HG03354 (cell line): ENCODE data around the gene ERG.

Experiments
- ATAC-seq: cut with Tn5 transposase; IDR thresholded peaks from one replicate; pipeline ENCODE4 v1.9.1; 2021; ENCODE audit warnings: mild to moderate bottlenecking; ENCODE audit not compliant: unreplicated experiment, poor library complexity, severe bottlenecking

ERG gene

GRCh38 chr21:38477226-38477625 lies 21.1 kb downstream of the ERG start:
- ATAC-seq: no peak

GRCh38 chr21:38476385-38476784 lies 21.9 kb downstream of the ERG start:
- ATAC-seq: no peak

- no peak for ATAC-seq
Observed at GRCh38 chr21:38475519-38475918, 22.8 kb downstream of the ERG start.

- no peak for ATAC-seq
Observed at GRCh38 chr21:38474796-38475195, 23.5 kb downstream of the ERG start.

- no peak for ATAC-seq
Observed at GRCh38 chr21:38474124-38474523, 24.2 kb downstream of the ERG start.

- ATAC-seq: no peak
Observed at GRCh38 chr21:38472412-38473108, 25.7 kb downstream of the ERG start.

- ATAC-seq: no peak
Observed at GRCh38 chr21:38471766-38472165, 26.5 kb downstream of the ERG start.

GRCh38 chr21:38470755-38471154 lies 27.5 kb downstream of the ERG start:
- ATAC-seq: no peak

GRCh38 chr21:38469642-38470041 lies 28.6 kb downstream of the ERG start:
- no peak for ATAC-seq

GRCh38 chr21:38468989-38469388 lies 29.3 kb downstream of the ERG start:
- ATAC-seq: no peak

- ATAC-seq: no peak
Observed at GRCh38 chr21:38467911-38468310, 30.4 kb downstream of the ERG start.

GRCh38 chr21:38467374-38467773 lies 30.9 kb downstream of the ERG start:
- no peak for ATAC-seq

GRCh38 chr21:38460171-38460742 lies 38.0 kb downstream of the ERG start:
- ATAC-seq: no peak

GRCh38 chr21:38459490-38459889 lies 38.8 kb downstream of the ERG start:
- ATAC-seq: no peak

- ATAC-seq: no peak
Observed at GRCh38 chr21:38455403-38455802, 42.9 kb downstream of the ERG start.

GRCh38 chr21:38454702-38455101 lies 43.6 kb downstream of the ERG start:
- no peak for ATAC-seq

- no peak for ATAC-seq
Observed at GRCh38 chr21:38454161-38454560, 44.1 kb downstream of the ERG start.

GRCh38 chr21:38448671-38449385 lies 49.4 kb downstream of the ERG start:
- no peak for ATAC-seq

- ATAC-seq: no peak
Observed at GRCh38 chr21:38447611-38448010, 50.7 kb downstream of the ERG start.

GRCh38 chr21:38444691-38445090 lies 53.6 kb downstream of the ERG start:
- ATAC-seq: no peak

GRCh38 chr21:38443110-38443509 lies 55.2 kb downstream of the ERG start:
- no peak for ATAC-seq
